ENCODE data around the gene ZNF484. TPM values are rescaled to one million over a fixed set of nuclear protein-coding genes. Genes with fewer than 3 reads are reported as not detected.

Gene ZNF484
- total RNA-seq, 1 experiment from 2014 or later, result 3.9 TPM

DNA sequence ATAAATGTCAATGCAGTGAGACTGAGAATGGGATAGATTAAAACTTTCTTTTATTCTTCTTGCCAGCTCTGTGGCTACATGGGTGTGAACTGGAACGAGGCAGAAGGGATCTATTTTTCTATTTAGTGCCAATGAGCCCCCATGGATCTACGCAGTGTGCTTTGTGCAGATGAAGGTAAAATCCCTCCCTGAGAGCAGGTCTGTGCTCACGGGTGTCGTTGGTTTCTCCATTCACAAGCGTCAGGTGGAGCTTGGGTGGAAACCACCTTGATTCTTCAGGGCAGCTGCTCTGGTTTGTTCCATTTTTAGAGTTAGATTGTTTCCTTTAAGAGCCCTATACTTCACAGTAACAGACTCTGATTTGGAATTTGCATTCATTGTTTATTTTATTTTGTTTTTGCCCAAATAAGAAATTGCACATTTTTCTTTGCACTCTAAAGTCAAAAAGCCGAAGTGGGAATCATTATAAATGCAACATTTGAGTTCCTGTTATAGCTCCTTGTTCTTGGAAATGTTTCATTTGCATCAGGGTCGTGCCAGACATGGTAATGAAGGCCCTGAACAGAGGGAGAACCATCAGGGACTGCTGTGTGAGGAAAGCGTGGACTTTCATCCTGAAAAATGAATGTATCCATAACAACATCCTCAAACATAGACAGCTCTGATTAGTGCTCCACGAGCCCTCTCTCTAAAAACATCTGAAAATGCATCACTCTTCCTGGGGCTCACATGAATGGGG is 82.1 kb downstream of the ZNF484 start:
- Histone ChIP-seq H3K9me2 (replicated peaks; ENCODE audit: low read length) (no peaks in the 10 kb centered on the region), H3K4me1 (ENCODE audit: insufficient read depth, low read length) (no peaks in the 10 kb centered on the region), H3K27me3 (ENCODE audit: low read length) (peaks cover 29% of the 10 kb centered on the region), H3K9ac (ENCODE audit: low read length) (no peak overlapping the region), H3K4me2 (ENCODE audit: low read length) (no peak overlapping the region), H3K27ac (ENCODE audit: low read length) (no peak overlapping the region), H3F3A (ENCODE audit: low read length, unreplicated experiment) (no peaks in the 10 kb centered on the region), H3K9me3 (ENCODE audit: low read length) (no peaks in the 10 kb centered on the region), H3K4me3 (ENCODE audit: low read length) (no peak overlapping the region), H2AFZ (ENCODE audit: low read length) (no peak overlapping the region), H4K20me1 (ENCODE audit: low read length) (no peaks in the 10 kb centered on the region), H3K79me2 (ENCODE audit: low read length) (no peaks in the 10 kb centered on the region), H3K36me3 (ENCODE audit: low read depth, low read length) (no peaks in the 10 kb centered on the region)
- no TSS peak for BruUV-seq (replicated peaks)
- ChIA-PET CTCF (interaction anchor here (0.6 kb wide), 1 partner anchor 13 kb away, joined by 3 read pairs; no protein-coding TSS in a partner anchor), POLR2A (ENCODE audit: unreplicated experiment) (no interaction called here)
- TF ChIP-seq EZH2phosphoT487 (IDR thresholded peaks at IDR 0.05; ENCODE audit: borderline replicate concordance, low read length) (no peak), EZH2 (IDR thresholded peaks at IDR 0.05; ENCODE audit: low read length, unreplicated experiment) (no peak)
- TF ChIP-seq, protein P1, sequence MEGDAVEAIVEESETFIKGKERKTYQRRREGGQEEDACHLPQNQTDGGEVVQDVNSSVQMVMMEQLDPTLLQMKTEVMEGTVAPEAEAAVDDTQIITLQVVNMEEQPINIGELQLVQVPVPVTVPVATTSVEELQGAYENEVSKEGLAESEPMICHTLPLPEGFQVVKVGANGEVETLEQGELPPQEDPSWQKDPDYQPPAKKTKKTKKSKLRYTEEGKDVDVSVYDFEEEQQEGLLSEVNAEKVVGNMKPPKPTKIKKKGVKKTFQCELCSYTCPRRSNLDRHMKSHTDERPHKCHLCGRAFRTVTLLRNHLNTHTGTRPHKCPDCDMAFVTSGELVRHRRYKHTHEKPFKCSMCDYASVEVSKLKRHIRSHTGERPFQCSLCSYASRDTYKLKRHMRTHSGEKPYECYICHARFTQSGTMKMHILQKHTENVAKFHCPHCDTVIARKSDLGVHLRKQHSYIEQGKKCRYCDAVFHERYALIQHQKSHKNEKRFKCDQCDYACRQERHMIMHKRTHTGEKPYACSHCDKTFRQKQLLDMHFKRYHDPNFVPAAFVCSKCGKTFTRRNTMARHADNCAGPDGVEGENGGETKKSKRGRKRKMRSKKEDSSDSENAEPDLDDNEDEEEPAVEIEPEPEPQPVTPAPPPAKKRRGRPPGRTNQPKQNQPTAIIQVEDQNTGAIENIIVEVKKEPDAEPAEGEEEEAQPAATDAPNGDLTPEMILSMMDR (conservative IDR thresholded peaks at IDR 0.05; ENCODE audit: low read depth, low read length), result no peak
- no peak for DNase-seq
- intact Hi-C loops (cut with micrococcal nuclease), result no loop called here
- no peak for ATAC-seq

Other genes with a start within 250 kb of the ZNF484 start
- gene IPPK, start 207.9 kb downstream of the ZNF484 start, total RNA-seq (2014; rRNA removed), result 10.6 and 13.2 TPM in 2 replicates
- 26.3 and 36.9 TPM in 2 replicates for gene BICD2, start 113.2 kb downstream of the ZNF484 start, total RNA-seq (2014; rRNA removed)
- 5.4 and 6.3 TPM in 2 replicates for gene FGD3, start 69.5 kb upstream of the ZNF484 start, total RNA-seq (2014; rRNA removed)
- 12.7 and 13.4 TPM in 2 replicates for gene SUSD3, start 180.7 kb upstream of the ZNF484 start, total RNA-seq (2014; rRNA removed)
- 68.6 and 86.0 TPM in 2 replicates for gene CARD19, start 218.2 kb upstream of the ZNF484 start, total RNA-seq (2014; rRNA removed)